MM.1S (cell line): ENCODE results near the gene CCDC146.

Experiments used
- DNase-seq: peaks from one replicate; pipeline ENCODE4 v3.0.0-alpha.2; 2015
- H2AFZ ChIP-seq: fragments of 300-600 bp; sonication (generic); 2 replicates; pipeline ENCODE4 v1.6.0; 2016; ENCODE audit warnings: antibody characterized with exemption, low read length
- H3F3A ChIP-seq: fragments of 300-600 bp; sonication (generic); 2 replicates; pipeline ENCODE4 v1.6.1; 2016; ENCODE audit warnings: mild to moderate bottlenecking, antibody characterized with exemption, low read length, moderate library complexity, mixed read lengths; ENCODE audit not compliant: insufficient read depth
- H3K27ac ChIP-seq: fragments of 300-600 bp; sonication (generic); 2 replicates; pipeline ENCODE4 v1.5.1; 2016; ENCODE audit warnings: mild to moderate bottlenecking, low read length
- H3K27me3 ChIP-seq: fragments of 300-600 bp; sonication (generic); replicated peaks from 2 replicates; pipeline ENCODE4 v1.6.0; 2016; ENCODE audit warnings: low read length; ENCODE audit not compliant: insufficient read depth
- H3K36me3 ChIP-seq: fragments of 300-600 bp; sonication (generic); replicated peaks from 2 replicates; pipeline ENCODE4 v1.6.1; 2016; ENCODE audit warnings: mild to moderate bottlenecking, low read length, mixed read lengths; ENCODE audit not compliant: insufficient read depth
- H3K4me1 ChIP-seq: fragments of 300-600 bp; sonication (generic); 2 replicates; pipeline ENCODE4 v1.6.1; 2016; ENCODE audit warnings: low read length, mixed read lengths
- H3K4me2 ChIP-seq: fragments of 300-600 bp; sonication (generic); 2 replicates; pipeline ENCODE4 v1.6.0; 2016; ENCODE audit warnings: low read depth, low read length
- H3K4me3 ChIP-seq: fragments of 300-600 bp; sonication (generic); 2 replicates; pipeline ENCODE4 v1.5.1; 2016; ENCODE audit warnings: low read length, mixed read lengths
- H3K79me2 ChIP-seq: fragments of 300-600 bp; sonication (generic); 2 replicates; pipeline ENCODE4 v1.6.1; 2016; ENCODE audit warnings: mixed run types, low read length, mixed read lengths
- H3K9ac ChIP-seq: fragments of 300-600 bp; sonication (generic); 2 replicates; pipeline ENCODE4 v1.6.1; 2016; ENCODE audit warnings: low read length, mixed read lengths
- H3K9me2 ChIP-seq: fragments of 300-600 bp; sonication (generic); replicated peaks from 2 replicates; pipeline ENCODE4 v1.6.1; 2016; ENCODE audit warnings: mild to moderate bottlenecking, low read length, mixed read lengths; ENCODE audit not compliant: insufficient read depth
- H3K9me3 ChIP-seq: fragments of 300-600 bp; sonication (generic); replicated peaks from 2 replicates; pipeline ENCODE4 v1.6.1; 2016; ENCODE audit warnings: mild to moderate bottlenecking, low read length, mixed read lengths; ENCODE audit not compliant: insufficient read depth
- H4K20me1 ChIP-seq: fragments of 300-600 bp; sonication (generic); 2 replicates; pipeline ENCODE4 v1.6.1; 2016; ENCODE audit warnings: mild to moderate bottlenecking, low read length, moderate library complexity, mixed read lengths; ENCODE audit not compliant: insufficient read depth
- EZH2 ChIP-seq: fragments of 300-600 bp; sonication (generic); optimal IDR thresholded peaks from 2 replicates; pipeline ENCODE3; 2017; ENCODE audit warnings: low read depth, mild to moderate bottlenecking, antibody characterized with exemption, low read length, mixed read lengths
- EZH2phosphoT487 ChIP-seq: fragments of 300-600 bp; sonication (generic); IDR thresholded peaks from 2 replicates; pipeline ENCODE4 v1.6.1; 2018; ENCODE audit warnings: antibody characterized with exemption, low read length
- TF ChIP-seq, protein P1 (sequence below): fragments of 300-600 bp; sonication (generic); IDR thresholded peaks from 2 replicates; pipeline ENCODE4 v1.5.1; 2016; ENCODE audit warnings: antibody characterized with exemption, low read length, mixed read lengths

CCDC146 gene

DNA sequence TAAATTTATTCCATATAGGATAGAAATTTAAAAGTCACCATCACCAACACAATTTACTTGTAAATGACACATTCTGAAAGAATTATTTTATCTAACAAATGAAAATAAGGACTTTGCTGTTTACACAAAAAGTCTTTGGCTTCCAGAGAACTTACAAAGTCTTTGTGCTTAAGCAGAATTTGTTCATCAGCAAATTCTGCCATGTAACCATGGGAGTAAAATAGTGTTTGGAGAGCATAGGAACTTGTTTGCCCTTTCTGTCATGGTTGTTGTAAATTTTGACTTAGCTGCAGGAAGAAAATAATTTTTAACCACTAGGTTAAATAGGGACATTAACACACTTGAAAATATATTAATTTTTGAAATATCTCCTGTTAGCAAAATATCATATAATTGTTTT, 62.0 kb downstream of the CCDC146 start:
- no peaks in the 10 kb centered on the region for H3K79me2 ChIP-seq
- H4K20me1 ChIP-seq = no peaks in the 10 kb centered on the region
- H3K9ac ChIP-seq = no peak overlapping the region
- H3K27me3 ChIP-seq = no peaks in the 10 kb centered on the region
- H2AFZ ChIP-seq = no peak overlapping the region
- TF ChIP-seq EZH2phosphoT487 (no peak), EZH2 (no peak)
- TF ChIP-seq, protein P1, sequence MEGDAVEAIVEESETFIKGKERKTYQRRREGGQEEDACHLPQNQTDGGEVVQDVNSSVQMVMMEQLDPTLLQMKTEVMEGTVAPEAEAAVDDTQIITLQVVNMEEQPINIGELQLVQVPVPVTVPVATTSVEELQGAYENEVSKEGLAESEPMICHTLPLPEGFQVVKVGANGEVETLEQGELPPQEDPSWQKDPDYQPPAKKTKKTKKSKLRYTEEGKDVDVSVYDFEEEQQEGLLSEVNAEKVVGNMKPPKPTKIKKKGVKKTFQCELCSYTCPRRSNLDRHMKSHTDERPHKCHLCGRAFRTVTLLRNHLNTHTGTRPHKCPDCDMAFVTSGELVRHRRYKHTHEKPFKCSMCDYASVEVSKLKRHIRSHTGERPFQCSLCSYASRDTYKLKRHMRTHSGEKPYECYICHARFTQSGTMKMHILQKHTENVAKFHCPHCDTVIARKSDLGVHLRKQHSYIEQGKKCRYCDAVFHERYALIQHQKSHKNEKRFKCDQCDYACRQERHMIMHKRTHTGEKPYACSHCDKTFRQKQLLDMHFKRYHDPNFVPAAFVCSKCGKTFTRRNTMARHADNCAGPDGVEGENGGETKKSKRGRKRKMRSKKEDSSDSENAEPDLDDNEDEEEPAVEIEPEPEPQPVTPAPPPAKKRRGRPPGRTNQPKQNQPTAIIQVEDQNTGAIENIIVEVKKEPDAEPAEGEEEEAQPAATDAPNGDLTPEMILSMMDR = no peak
- H3K27ac ChIP-seq = no peak overlapping the region
- H3K9me3 ChIP-seq = no peaks in the 10 kb centered on the region
- no peaks in the 10 kb centered on the region for H3K36me3 ChIP-seq
- no peak overlapping the region for H3K4me2 ChIP-seq
- no peaks in the 10 kb centered on the region for H3K9me2 ChIP-seq
- no peaks in the 10 kb centered on the region for H3F3A ChIP-seq
- H3K4me3 ChIP-seq = no peak overlapping the region
- H3K4me1 ChIP-seq = no peaks in the 10 kb centered on the region
- DNase-seq = no peak

DNA sequence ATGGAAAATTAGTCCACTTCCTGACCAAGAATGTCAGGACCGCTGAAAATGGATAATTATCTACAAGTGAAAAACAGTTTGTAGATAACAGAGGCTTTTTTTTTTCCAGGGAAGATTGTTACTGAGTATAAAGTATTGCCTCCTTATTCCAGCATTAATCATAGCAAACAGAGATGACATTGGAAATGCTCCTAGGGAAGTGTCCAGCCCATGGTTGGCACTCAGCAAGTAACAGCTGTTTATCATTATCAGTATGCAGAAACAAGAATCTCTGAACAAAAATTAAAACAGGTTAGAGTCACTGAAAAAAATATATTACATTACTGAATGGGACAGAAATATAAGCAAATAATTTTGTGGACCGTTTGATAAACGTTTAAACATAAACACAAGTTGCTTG, 62.6 kb downstream of the CCDC146 start:
- H3K9ac ChIP-seq = no peak overlapping the region
- H3K27ac ChIP-seq = no peak overlapping the region
- no peaks in the 10 kb centered on the region for H3K36me3 ChIP-seq
- H3K4me3 ChIP-seq = no peak overlapping the region
- no peak for DNase-seq
- no peaks in the 10 kb centered on the region for H3K4me1 ChIP-seq
- no peaks in the 10 kb centered on the region for H3K27me3 ChIP-seq
- H3K4me2 ChIP-seq = no peak overlapping the region
- H2AFZ ChIP-seq = no peak overlapping the region
- H4K20me1 ChIP-seq = no peaks in the 10 kb centered on the region
- no peaks in the 10 kb centered on the region for H3F3A ChIP-seq
- H3K79me2 ChIP-seq = no peaks in the 10 kb centered on the region
- H3K9me3 ChIP-seq = no peaks in the 10 kb centered on the region
- no peaks in the 10 kb centered on the region for H3K9me2 ChIP-seq
- TF ChIP-seq, protein P1 = no peak
- TF ChIP-seq EZH2 (no peak), EZH2phosphoT487 (no peak)

DNA sequence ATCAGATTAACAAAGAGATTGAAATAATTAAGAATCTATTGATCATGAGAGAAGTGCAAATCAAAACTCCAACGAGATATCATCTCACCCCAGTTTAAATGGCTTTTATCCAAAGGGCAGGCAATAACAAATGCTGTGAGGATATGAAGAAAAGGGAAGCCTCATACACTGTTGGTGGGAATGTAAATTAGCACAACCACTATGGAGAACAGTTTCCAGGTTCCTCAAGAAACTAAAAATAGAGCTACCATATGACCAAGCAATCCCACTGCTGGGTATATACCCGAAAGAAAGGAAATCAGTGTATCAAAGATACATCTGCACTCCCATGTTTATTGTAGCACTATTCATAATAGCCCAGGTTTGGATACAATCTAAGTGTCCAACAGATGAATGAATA, 63.5 kb downstream of the CCDC146 start:
- Histone ChIP-seq H3K9me3 (no peaks in the 10 kb centered on the region), H3K27me3 (no peaks in the 10 kb centered on the region), H3K9ac (no peak overlapping the region), H3K4me1 (no peaks in the 10 kb centered on the region), H2AFZ (no peak overlapping the region), H3K9me2 (no peaks in the 10 kb centered on the region), H4K20me1 (no peaks in the 10 kb centered on the region), H3K27ac (no peak overlapping the region), H3K4me2 (no peak overlapping the region), H3K36me3 (no peaks in the 10 kb centered on the region), H3K79me2 (no peaks in the 10 kb centered on the region), H3F3A (no peaks in the 10 kb centered on the region), H3K4me3 (no peak overlapping the region)
- DNase-seq = no peak
- TF ChIP-seq EZH2 = no peak

DNA sequence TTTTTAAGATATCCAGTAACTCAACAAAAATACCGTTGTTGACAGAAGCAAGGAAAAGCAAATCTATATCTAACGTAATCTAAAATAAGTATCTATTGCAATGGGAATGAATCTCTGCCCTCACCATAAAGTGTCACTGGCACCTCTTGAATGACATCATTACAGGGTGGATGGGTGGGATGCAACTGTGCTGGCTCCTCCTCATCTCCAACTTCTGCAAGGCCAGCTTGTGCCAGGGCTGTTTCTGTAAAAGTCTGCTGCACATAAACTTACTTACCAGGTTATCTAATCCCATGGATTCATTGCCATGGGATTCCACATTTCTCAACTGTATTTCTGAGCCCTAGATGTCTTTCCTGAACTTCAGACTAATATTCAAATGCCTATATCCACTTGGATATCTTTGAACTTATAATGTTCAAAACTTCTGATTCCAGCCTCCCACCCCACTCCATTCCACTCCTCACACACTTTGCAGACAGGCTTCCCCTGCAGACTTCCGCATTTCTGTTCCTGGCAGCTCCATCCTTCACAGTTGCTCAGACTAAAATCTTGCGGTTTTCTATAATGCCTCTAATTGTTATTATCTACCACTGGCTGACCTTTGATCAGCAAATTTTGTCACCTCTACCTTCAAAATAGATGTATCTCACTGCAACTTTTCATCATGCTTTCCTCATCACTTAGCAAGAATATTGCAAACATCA, 66.5 kb downstream of the CCDC146 start:
- TF ChIP-seq, protein P1 = no peak
- TF ChIP-seq EZH2phosphoT487 (no peak), EZH2 (no peak)

More for the DNA sequence above, 66.5 kb downstream of the CCDC146 start:
- DNase-seq = no peak
- Histone ChIP-seq H3F3A (peaks cover 3% of the 10 kb centered on the region; the same call in 1 of the 2 replicates), H3K9ac (no peak overlapping the region), H3K4me2 (no peak overlapping the region), H3K9me3 (no peaks in the 10 kb centered on the region), H3K27me3 (no peaks in the 10 kb centered on the region), H3K27ac (no peak overlapping the region), H3K79me2 (no peaks in the 10 kb centered on the region), H3K4me1 (peaks cover 11% of the 10 kb centered on the region), H3K36me3 (no peaks in the 10 kb centered on the region), H3K4me3 (no peak overlapping the region), H4K20me1 (no peaks in the 10 kb centered on the region), H3K9me2 (no peaks in the 10 kb centered on the region), H2AFZ (no peak overlapping the region)
